H9 (cell line): Measurements from ENCODE around the gene PLA2G12B. TPM values are rescaled to one million over a fixed set of nuclear protein-coding genes. Genes with fewer than 3 reads are reported as not detected.

Source experiments
- DNase-seq: peaks from one replicate; pipeline ENCODE4 v3.0.0-alpha.2; 2017
- H2AFZ ChIP-seq: one replicate; pipeline ENCODE4 v1.6.1; 2013; ENCODE audit warnings: mild to moderate bottlenecking, low read length, control low read depth, moderate library complexity
- H2AK5ac ChIP-seq: 2 replicates; pipeline ENCODE4 v1.6.1; 2013; ENCODE audit warnings: low read length, control low read depth, mixed read lengths; ENCODE audit not compliant: insufficient read length
- H2BK120ac ChIP-seq: one replicate; pipeline ENCODE4 v1.6.1; 2013; ENCODE audit warnings: low read depth, mild to moderate bottlenecking, low read length, control low read depth, inconsistent platforms; ENCODE audit not compliant: poor library complexity, severe bottlenecking
- H2BK12ac ChIP-seq: 2 replicates; pipeline ENCODE4 v1.6.1; 2013; ENCODE audit warnings: low read length, control low read depth, mixed read lengths, low read depth; ENCODE audit not compliant: insufficient read length
- H2BK15ac ChIP-seq: 2 replicates; pipeline ENCODE4 v1.6.1; 2013; ENCODE audit warnings: low read depth, low read length, control low read depth
- H2BK20ac ChIP-seq: one replicate; pipeline ENCODE4 v1.6.1; 2013; ENCODE audit warnings: low read depth, mild to moderate bottlenecking, low read length, control low read depth, inconsistent platforms; ENCODE audit not compliant: poor library complexity, severe bottlenecking
- H2BK5ac ChIP-seq: 2 replicates; pipeline ENCODE4 v1.6.1; 2013; ENCODE audit warnings: low read length, control low read depth, mixed read lengths; ENCODE audit not compliant: insufficient read length
- H3K14ac ChIP-seq: 2 replicates; pipeline ENCODE4 v1.6.1; 2013; ENCODE audit warnings: low read length, control low read depth; ENCODE audit not compliant: insufficient read depth
- H3K18ac ChIP-seq: 2 replicates; pipeline ENCODE4 v1.6.1; 2013; ENCODE audit warnings: low read depth, mild to moderate bottlenecking, mixed read lengths, low read length, control low read depth; ENCODE audit not compliant: insufficient read length
- H3K23ac ChIP-seq: 2 replicates; pipeline ENCODE4 v1.6.1; 2013; ENCODE audit warnings: low read length, control low read depth, mixed read lengths, low read depth; ENCODE audit not compliant: insufficient read length
- H3K23me2 ChIP-seq: 2 replicates; pipeline ENCODE4 v1.6.1; 2013; ENCODE audit warnings: low read depth, mild to moderate bottlenecking, mixed read lengths, low read length, control low read depth; ENCODE audit not compliant: insufficient read length, poor library complexity, severe bottlenecking
- H3K27ac ChIP-seq: 2 replicates; pipeline ENCODE4 v1.5.1; 2013; ENCODE audit warnings: low read length, control low read depth, mixed read lengths, low read depth; ENCODE audit not compliant: insufficient read length
- H3K27me3 ChIP-seq: 2 replicates; pipeline ENCODE4 v1.6.1; 2013; ENCODE audit warnings: low read length, control low read depth, inconsistent platforms; ENCODE audit not compliant: insufficient read depth
- H3K4ac ChIP-seq: 2 replicates; pipeline ENCODE4 v1.6.1; 2013; ENCODE audit warnings: low read depth, mild to moderate bottlenecking, control low read depth, inconsistent platforms, low read length, moderate library complexity
- H3K4me1 ChIP-seq: 2 replicates; pipeline ENCODE4 v1.6.1; 2013; ENCODE audit warnings: low read length, control low read depth, inconsistent platforms; ENCODE audit not compliant: insufficient read depth
- H3K4me2 ChIP-seq: 2 replicates; pipeline ENCODE4 v1.6.1; 2013; ENCODE audit warnings: low read length, control low read depth, mixed read lengths; ENCODE audit not compliant: insufficient read length, insufficient read depth
- H3K56ac ChIP-seq: 2 replicates; pipeline ENCODE4 v1.6.1; 2013; ENCODE audit warnings: low read depth, mild to moderate bottlenecking, mixed read lengths, low read length, control low read depth; ENCODE audit not compliant: insufficient read length
- H3K79me1 ChIP-seq: 2 replicates; pipeline ENCODE4 v1.6.1; 2013; ENCODE audit warnings: low read depth, mild to moderate bottlenecking, moderate library complexity, low read length, control low read depth, inconsistent platforms; ENCODE audit not compliant: insufficient read depth, poor library complexity, severe bottlenecking
- H3K79me2 ChIP-seq: 2 replicates; pipeline ENCODE4 v1.6.1; 2013; ENCODE audit warnings: low read length, control low read depth, inconsistent platforms; ENCODE audit not compliant: insufficient read depth
- H3K9ac ChIP-seq: 2 replicates; pipeline ENCODE4 v1.6.1; 2013; ENCODE audit warnings: low read length, control low read depth, mixed read lengths; ENCODE audit not compliant: insufficient read length; ENCODE audit errors: extremely low read depth
- H3K9me3 ChIP-seq: one replicate; pipeline ENCODE4 v1.6.1; 2013; ENCODE audit warnings: low read depth, low read length, inconsistent platforms; ENCODE audit not compliant: control insufficient read depth
- H3T11ph ChIP-seq: one replicate; pipeline ENCODE4 v1.6.1; 2013; ENCODE audit warnings: mild to moderate bottlenecking, low read length, control low read depth, inconsistent platforms
- H4K20me1 ChIP-seq: one replicate; pipeline ENCODE4 v1.6.1; 2013; ENCODE audit not compliant: control insufficient read depth, insufficient read length, insufficient read depth
- H4K5ac ChIP-seq: 2 replicates; pipeline ENCODE4 v1.6.1; 2013; ENCODE audit warnings: low read depth, mild to moderate bottlenecking, mixed read lengths, low read length, control low read depth; ENCODE audit not compliant: insufficient read length
- H4K8ac ChIP-seq: replicated peaks from 2 replicates; pipeline ENCODE4 v1.6.1; 2013; ENCODE audit warnings: low read length, control low read depth, mixed read lengths, low read depth; ENCODE audit not compliant: insufficient read length
- H4K91ac ChIP-seq: 2 replicates; pipeline ENCODE4 v1.6.1; 2013; ENCODE audit warnings: low read depth, mild to moderate bottlenecking, moderate library complexity, mixed read lengths, low read length, control low read depth; ENCODE audit not compliant: insufficient read length
- H3K27ac Mint-ChIP-seq, 3 experiments: 2 replicates in 2 of 3; 3 replicates in 1 of 3; pipeline ENCODE4 v1.8.0; 2020 to 2021; ENCODE audit warnings: mixed read lengths in 3 of 3, mild to moderate bottlenecking in 1 of 3, moderate library complexity in 1 of 3
- H3K27me3 Mint-ChIP-seq: 2 replicates; pipeline ENCODE4 v1.8.0; 2021; ENCODE audit warnings: low read depth, mild to moderate bottlenecking, moderate library complexity, mixed read lengths
- H3K36me3 Mint-ChIP-seq, 3 experiments: 2 replicates in 2 of 3; 3 replicates in 1 of 3; pipeline ENCODE4 v1.8.0; 2020 to 2021; ENCODE audit warnings: low read depth in 3 of 3, mixed read lengths in 3 of 3; ENCODE audit not compliant: insufficient read depth in 1 of 3
- H3K4me1 Mint-ChIP-seq, 2 experiments: 2 replicates each; pipeline ENCODE4 v1.8.0; 2020; ENCODE audit warnings: mixed read lengths in 2 of 2
- H3K4me3 Mint-ChIP-seq, 2 experiments: 2 replicates in 1 of 2; 3 replicates in 1 of 2; pipeline ENCODE4 v1.8.0; 2020 to 2021; ENCODE audit warnings: mild to moderate bottlenecking in 2 of 2, mixed read lengths in 2 of 2, moderate library complexity in 1 of 2
- H3K9me3 Mint-ChIP-seq, 2 experiments: 2 replicates in 1 of 2; 3 replicates in 1 of 2; pipeline ENCODE4 v1.8.0; 2020; ENCODE audit warnings: mild to moderate bottlenecking in 2 of 2, mixed read lengths in 2 of 2, moderate library complexity in 1 of 2
- WGBS: extraction: QIAGEN DNeasy Blood & Tissue Kit; methylation state at CpG from one replicate; pipeline ENCODE4 v1.1.7; 2013; ENCODE audit warnings: missing lambda C conversion rate, low lambda C conversion rate, mixed read lengths; ENCODE audit not compliant: insufficient read length; ENCODE audit errors: extremely low coverage; 5-methylcytosine and 5-hydroxymethylcytosine counted together
- total RNA-seq: library from RNA; stranded (reverse); gene quantifications from 2 replicates; pipeline ENCODE4 v1.2.1, GENCODE V29; 2021
- TF ChIP-seq, protein P1 (sequence below): fragments of 200-600 bp; sonication (generic); conservative IDR thresholded peaks from 3 replicates; pipeline ENCODE4 v1.8.0; 2021; ENCODE audit warnings: antibody characterized with exemption, mild to moderate bottlenecking

The PLA2G12B gene
- total RNA-seq, 1 experiment from 2014 or later: not detected

DNA sequence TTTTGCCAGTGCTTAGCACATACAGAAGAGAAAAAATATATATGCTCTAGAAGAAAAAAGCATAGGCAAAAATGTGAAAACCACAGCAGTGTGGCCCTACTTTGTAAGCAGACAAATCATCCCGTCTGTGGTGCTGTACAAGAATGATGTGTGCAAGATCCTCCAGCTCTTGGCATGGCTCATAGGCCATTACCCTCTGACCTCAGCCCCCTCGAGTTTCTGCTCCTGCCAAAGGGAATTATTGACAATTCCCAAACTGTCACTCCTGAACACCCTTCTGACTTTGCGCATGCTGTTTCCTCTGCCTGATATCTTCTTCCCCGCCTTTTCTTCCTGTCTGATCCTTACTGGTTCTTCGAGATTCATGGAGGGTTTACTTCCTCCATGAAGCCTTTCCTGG lies 27.1 kb downstream of the PLA2G12B start:
- H3K79me2 ChIP-seq: no peaks in the 10 kb centered on the region
- H3K4ac ChIP-seq: no peak overlapping the region
- no peak overlapping the region for H3T11ph ChIP-seq
- no peak overlapping the region for H3K23ac ChIP-seq
- no peak overlapping the region for H2BK120ac ChIP-seq
- no peak overlapping the region for H2AFZ ChIP-seq
- no peaks in the 10 kb centered on the region; the same call in 1 of the 2 replicates for H3K27me3 Mint-ChIP-seq
- no peak overlapping the region for H2BK20ac ChIP-seq
- no peaks in the 10 kb centered on the region for H3K4me1 Mint-ChIP-seq
- no peaks in the 10 kb centered on the region for H4K20me1 ChIP-seq
- H3K4me1 ChIP-seq: no peaks in the 10 kb centered on the region
- no peaks in the 10 kb centered on the region for H3K79me1 ChIP-seq
- H3K36me3 Mint-ChIP-seq: no peaks in the 10 kb centered on the region
- H3K56ac ChIP-seq: no peak overlapping the region
- H3K4me3 Mint-ChIP-seq: no peak overlapping the region
- H2BK15ac ChIP-seq: no peak overlapping the region
- H4K8ac ChIP-seq: no peak overlapping the region
- H3K27ac ChIP-seq: no peak overlapping the region
- H3K9ac ChIP-seq: no peak overlapping the region
- no peak overlapping the region for H3K14ac ChIP-seq
- H2BK12ac ChIP-seq: no peak overlapping the region
- WGBS: no CpG with 5 or more reads among the region's 5 CpGs
- no peak overlapping the region for H2BK5ac ChIP-seq
- TF ChIP-seq, protein P1, sequence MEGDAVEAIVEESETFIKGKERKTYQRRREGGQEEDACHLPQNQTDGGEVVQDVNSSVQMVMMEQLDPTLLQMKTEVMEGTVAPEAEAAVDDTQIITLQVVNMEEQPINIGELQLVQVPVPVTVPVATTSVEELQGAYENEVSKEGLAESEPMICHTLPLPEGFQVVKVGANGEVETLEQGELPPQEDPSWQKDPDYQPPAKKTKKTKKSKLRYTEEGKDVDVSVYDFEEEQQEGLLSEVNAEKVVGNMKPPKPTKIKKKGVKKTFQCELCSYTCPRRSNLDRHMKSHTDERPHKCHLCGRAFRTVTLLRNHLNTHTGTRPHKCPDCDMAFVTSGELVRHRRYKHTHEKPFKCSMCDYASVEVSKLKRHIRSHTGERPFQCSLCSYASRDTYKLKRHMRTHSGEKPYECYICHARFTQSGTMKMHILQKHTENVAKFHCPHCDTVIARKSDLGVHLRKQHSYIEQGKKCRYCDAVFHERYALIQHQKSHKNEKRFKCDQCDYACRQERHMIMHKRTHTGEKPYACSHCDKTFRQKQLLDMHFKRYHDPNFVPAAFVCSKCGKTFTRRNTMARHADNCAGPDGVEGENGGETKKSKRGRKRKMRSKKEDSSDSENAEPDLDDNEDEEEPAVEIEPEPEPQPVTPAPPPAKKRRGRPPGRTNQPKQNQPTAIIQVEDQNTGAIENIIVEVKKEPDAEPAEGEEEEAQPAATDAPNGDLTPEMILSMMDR: no peak
- H2AK5ac ChIP-seq: no peak overlapping the region
- no peak overlapping the region for H4K5ac ChIP-seq
- H3K9me3 Mint-ChIP-seq: no peaks in the 10 kb centered on the region
- no peak overlapping the region; a peak in 1 of 7 replicates for H3K27ac Mint-ChIP-seq
- H3K27me3 ChIP-seq: no peaks in the 10 kb centered on the region
- no peak overlapping the region for H3K18ac ChIP-seq
- DNase-seq: no peak
- no peaks in the 10 kb centered on the region for H3K9me3 ChIP-seq
- no peaks in the 10 kb centered on the region for H3K23me2 ChIP-seq
- H3K4me2 ChIP-seq: no peak overlapping the region
- no peak overlapping the region for H4K91ac ChIP-seq
